ENCODE results near the gene CRABP1.

The CRABP1 gene

GRCh38 chr15:78340231-78341056 is at the start of gene CRABP1:
Gene CRABP1 (plus strand): TSS chr15:78340353. CDS start chr15:78340429, 76 bp downstream.
- DNase-seq = no peak

DNA sequence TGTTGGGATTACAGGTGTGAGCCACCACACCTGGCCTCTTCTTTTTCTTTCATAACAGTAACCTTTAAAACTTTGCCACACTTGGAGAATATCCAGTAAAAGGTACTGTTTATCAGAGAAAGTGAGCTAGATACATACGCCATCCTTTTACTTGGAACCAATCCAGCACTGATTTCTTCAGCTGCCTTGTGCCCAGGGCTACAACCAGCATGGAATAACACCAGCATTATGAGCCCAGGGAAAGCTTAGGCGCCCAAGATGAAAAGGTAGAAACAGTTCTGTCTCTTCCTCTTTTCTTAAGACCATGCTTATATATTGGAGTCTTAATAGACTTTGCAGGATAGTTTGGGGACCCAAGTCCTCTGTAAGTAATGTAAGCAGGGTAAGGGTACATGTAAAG is 49.1 kb upstream of the CRABP1 start:
- no peak for DNase-seq

DNA sequence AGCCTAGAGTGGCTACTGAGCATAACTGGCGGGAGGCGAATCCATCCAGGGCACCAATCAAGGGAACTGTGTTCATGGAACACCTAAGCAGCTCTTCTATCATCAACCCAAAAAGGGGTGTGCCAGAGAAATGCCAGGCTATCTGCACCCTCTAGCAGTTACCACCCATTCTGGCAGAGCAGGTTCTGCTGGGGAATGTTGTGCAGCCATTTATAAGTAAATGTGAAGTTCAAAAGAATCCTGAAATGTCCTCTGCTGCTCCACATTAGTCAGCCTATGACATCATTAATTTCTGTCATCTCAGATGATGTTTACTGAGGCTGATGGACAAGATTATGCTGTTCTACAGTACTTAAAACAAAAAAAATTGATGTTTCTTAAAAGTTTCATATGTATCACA is 48.5 kb upstream of the CRABP1 start:
- DNase-seq = no peak

- DNase-seq = no peak
Observed at GRCh38 chr15:78292219-78292618, 47.9 kb upstream of the CRABP1 start.

GRCh38 chr15:78299101-78299930 is 40.8 kb upstream of the CRABP1 start, which contains the start of gene SKIC8:
Gene SKIC8 (minus strand): TSS chr15:78299609. CDS start chr15:78295686, 3,923 bp downstream.
- peak; percentile 93 for DNase-seq

- no peak for DNase-seq
Observed at GRCh38 chr15:78301326-78301725, 38.8 kb upstream of the CRABP1 start.

DNA sequence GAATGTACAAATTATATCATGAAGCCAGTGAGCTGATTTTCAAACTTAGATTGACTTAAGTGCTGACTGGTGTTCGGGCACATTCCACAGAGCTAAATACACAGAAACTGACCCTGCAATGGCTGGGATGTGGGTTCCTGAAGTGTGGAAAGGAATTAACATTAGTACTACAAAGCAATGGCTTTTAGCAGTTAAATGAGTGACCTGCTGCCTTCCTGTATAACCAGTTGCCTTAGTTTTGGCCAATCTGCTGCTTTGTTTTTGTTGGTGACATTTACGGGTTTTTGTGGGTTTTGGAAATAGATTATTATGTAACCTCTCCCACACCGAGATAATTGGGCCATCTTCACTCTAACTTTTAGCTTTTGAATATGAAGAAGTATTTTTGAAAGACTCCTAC is 38.3 kb upstream of the CRABP1 start:
- DNase-seq = peak; percentile 32

GRCh38 chr15:78302579-78303312 is 37.4 kb upstream of the CRABP1 start:
- peak; percentile 96 for DNase-seq

DNA sequence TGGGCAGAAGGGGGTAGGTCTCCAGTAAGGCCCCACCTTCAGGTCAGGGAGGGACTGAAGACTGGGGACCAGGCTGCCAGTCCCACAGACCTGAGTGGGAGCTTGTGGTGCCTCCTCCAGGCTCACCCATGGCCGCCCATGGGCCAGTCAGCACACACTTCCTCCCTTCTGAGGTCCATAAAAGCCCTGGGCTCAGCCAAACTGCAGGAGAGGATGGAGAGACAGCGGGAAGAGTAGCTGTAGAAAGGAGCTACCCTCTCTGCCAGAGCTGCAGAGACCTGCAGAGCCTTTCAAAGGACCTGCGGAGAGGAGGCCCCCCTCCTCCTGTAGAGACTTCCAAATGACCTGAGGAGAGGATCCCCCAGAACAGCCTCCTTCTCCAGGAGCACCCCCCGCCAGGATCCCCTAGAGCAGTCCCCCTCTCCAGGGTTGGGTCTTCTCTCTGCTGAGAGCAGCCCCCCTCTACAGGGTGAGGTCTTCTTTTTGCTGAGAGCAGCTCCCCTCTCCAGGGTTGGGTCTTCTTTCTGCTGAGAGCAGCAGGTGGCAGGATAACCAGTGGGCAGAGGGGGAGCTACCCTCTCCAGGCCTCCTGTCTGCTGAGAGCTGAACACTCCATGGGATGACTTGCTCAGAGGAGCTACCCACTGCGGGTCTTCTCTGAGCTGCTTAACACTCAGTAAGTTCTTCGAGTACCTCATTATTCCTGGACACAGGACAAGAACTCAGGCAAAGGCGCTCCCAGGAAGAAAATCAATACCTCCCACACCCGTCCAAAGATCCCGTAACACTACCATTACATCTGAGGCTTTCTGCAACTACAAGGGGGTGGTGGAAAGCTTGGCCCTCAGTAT is 35.7 kb upstream of the CRABP1 start:
- DNase-seq = no peak

DNA sequence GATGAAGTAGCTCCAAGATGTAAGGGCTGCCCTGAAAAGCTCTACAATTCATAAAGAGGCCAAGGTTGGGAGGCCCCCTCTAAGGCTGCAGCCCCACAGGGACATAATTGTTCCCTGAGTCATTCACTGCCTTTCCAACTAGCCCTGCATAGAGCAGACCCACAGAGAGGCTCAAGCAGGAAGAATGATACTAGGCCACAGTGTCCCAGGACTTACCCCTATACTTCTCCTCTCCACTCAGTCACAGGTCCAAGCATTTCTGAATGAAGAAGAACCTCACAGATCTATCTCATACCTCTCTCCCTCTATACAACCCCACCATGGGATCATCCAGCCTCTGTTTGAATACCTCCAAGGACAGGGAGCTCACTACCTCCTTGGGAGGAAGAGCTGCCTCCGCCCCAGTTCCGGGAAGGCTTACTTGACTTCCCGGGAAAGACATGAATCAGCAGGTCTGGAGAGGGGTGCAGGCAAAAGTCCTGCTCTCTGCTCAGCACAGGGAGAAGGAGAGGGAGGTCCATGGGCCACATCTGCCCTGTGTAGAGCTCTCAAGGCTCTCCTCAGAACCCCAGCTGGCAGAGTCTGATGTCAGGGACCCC is 33.9 kb upstream of the CRABP1 start:
- peak; percentile 88 for DNase-seq

- DNase-seq = no peak
Observed at GRCh38 chr15:78307976-78308375, 32.2 kb upstream of the CRABP1 start.

DNA sequence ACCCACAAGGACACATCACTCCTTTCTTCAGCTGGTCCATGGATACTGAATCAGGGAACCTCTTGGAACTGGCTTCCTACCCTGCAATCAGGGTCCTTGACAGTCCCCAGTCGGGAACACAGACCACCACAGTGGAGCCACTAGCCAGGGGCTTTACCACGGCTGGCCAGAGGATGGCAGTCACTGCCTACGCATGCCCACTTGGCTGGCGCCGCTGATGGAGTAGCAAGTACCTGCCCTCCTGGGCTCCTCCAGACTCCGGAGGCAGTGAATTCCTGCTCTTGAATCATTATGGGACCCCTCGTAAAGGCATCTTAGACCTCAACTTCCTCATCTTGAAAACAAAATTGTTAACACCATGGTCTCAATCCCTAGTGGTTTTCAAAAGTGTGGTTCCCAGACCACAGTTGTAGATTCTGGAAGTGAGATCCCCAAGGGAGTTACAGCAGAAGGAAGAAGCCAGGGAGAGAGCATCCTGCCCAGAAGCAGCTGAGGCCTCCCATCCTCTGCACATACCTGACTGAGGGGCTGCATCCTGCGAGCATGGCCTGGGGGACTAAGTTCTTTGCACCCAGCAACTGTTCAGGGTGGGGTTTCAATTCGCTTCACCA is 31.6 kb upstream of the CRABP1 start:
- peak; percentile 65 for DNase-seq

DNA sequence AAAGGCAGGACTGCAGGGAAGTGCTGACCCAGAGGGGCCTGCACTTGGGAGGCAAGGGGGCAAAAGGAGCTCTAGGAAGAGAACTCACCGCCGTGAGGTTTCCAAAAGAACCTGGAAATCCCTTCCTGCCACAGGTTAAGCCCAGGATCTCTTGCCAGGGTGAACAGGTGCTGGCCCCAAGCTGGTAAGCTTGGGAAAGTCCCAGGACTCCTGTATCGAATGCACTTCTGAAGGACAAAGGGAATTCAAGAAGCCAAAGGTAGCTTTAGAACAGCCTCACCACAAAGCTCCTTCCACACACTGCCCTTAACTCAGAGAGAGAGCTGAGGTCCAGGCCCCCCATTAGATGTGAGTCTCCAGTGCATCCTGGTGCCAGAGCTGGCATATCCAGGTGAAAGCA is 28.9 kb upstream of the CRABP1 start:
- no peak for DNase-seq

GRCh38 chr15:78312536-78312935 is 27.6 kb upstream of the CRABP1 start:
- no peak for DNase-seq

- no peak for DNase-seq
Observed at GRCh38 chr15:78312957-78313356, 27.2 kb upstream of the CRABP1 start.

DNA sequence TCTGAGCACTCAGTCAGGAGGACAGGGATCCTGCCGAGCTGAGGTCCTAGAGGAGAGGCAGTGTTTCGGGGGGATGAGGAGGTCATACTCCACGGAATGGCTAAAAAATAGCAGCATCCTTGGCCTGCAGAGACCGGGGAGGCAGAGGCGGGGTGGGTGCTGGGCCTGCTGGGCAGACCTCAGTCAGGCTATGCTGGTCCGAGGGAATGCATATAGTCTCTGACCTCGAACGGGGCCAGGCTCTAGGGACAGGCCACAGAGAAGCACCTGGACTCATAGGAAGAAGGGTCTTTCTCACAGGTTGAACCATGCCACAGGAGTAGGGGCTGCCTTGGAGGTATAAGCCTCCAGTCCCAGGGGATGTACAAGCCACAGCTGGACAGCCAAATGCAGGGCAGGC is 26.8 kb upstream of the CRABP1 start:
- no peak for DNase-seq

DNA sequence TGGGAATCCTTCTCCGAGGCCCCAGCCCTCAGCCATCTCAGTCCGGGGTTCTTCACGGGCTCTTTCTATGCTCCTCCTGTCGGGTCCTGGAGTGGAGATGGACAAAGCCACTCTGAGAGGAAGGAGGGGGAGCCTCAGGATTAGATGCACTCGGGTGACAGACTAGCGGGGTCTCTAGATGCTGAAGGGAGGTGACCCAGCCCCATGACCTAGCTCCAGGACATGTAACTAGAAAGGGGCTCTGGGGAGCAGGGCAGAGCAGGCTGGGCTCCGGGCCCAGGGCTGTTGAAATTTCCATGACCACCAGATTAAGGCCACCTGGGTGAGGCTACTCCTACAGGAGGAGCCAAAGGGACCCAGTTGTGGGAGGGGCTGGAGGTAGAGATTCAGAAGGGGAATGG is 26.0 kb upstream of the CRABP1 start:
- no peak for DNase-seq

GRCh38 chr15:78315686-78316282 is 24.4 kb upstream of the CRABP1 start:
- DNase-seq = no peak

DNA sequence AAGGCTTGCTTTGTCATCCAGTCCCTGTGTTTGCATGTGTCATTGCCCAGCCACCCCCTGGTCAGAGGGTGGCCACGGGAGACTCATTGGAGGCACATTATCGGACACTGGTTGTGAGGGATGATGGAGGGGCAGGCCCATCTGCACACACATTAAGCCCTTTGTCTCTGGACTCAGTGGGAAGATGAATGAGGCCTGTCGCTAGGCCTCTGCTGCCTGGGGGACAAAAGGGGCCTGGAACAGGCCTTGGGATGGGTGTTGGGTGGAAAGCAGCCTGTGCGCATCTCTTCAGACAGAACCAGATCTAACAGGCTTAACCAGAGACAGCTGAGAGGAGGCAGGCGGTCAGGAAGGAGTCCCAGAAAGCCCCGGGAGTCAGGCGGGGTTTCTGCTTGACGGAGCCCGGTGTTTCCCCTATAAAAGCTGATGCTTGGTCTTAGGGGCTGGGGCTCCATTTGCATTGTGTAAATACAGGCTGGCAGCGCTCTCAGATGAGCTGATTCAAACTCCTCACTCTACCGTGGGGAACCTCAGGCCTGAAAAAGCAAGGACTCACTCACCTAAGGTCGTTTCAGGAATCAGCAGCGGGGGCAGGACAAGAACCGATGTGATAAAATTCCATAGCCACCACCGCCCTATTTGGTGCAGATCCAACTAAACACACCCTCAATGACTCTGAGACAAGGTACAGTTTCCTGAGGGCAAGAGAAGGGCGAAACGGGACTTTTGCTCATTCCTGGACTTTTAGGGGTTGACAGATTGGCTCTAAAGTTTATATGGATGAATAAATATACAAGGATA is 23.7 kb upstream of the CRABP1 start:
- no peak for DNase-seq
